ENCODE results near the gene NGEF.

NGEF gene

DNA sequence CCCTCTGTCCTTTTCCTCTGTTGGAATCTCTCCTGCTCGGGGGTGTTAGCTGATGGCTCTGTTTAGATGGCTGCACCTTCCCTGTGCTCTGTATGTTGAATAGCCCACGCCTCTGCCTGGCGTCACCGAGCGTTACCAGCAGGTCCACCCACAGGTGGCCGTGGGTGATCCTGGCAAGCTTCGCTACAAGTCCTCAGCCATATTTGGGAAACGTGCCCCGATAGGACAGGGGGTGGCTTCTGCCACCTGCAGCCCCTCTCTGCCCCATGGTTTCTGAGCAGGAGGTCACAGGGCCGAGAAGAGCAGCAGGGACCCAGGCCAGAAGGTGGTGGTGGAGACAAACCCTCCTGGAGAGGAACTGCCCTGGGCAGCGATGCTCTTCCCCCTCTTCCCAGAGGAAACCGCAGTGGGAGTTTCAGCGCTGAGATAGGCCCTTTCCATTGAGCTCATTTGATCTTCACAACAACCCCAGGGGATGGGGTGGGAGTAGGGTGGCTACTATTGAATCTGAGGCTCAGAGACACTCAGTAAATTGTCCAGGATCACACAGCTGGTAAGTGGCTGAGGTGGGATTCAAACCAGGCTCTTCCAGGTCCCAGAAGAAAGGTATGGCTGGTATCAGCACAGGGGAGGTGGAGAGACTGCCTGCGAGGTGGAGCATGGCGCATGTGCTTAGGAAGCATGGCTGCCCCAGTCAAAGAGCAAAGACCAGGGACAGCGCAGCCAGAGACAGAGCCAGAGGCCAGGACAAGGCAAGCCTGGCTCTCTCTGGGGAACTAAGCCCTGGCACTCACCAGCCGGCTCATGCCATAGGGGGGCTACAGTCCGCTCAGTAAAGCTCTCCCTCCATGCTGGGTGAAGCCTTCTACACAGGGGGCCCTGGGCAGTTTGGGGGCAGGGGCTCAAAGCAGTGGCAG, 15.0 kb downstream of the NGEF start:
- DNase-seq: no peak

DNA sequence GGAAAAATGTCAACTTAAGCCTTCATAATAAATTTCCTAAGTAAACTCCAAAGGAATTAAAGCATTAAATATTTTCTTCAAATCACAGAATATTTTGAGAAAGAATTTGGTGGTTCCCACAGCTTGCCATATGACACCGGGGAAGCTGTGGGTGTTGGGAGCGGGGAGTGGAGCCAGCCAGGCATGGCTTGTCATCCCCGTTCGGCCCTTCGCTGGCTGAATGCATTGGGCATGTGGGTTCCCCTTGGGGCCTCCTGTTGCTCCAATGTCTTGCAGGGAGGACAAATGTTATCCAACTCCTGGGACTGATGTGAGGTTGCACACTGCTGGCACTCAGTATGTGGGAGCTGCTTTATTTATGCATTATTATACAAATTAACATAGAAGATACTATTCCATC, 18.6 kb downstream of the NGEF start:
- DNase-seq: no peak

DNA sequence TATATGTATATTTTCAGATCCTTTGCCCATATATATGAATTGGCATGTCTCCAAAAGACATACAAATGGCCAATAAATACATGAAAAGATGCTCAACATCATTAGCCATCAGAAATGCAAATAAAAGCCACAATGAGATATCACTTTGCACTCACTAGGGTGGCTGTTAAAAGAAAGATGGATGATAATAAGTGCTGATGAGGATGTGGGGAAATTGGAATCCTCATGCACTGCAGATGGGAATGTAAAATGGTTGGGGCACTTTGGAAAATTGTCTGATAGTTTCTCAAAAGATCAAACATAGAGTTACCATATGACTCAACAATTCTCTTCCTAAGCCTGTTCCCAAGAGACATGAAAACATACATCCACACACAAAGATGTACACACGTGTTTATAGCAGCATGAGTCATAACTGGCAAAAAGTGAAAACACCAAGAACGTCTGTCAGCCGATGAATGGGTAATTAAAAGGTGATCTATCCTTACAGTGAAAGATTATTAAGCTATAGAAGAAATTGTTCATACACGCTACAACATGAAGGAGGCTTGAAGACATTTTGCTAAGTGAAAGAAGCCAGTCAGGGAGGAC, 19.7 kb downstream of the NGEF start:
- no peak for DNase-seq

DNA sequence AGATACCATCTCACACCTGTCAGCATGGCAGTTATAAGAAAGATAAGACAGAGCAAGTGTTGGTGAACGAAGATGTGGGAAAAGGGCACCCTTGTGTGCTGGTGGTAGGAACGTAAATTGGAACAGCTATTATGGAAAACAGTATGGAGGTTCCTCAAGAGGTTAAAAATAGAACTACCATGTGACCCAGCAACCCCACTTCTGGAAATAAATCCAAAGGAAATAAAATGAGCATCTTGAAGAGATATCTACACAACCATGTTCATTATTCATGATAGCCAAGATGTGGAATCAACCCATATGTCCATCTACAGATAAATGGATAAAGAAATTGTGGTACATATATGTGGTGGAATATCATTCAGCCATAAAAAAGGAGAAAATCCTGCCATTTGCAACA, 26.9 kb downstream of the NGEF start:
- DNase-seq: no peak

DNA sequence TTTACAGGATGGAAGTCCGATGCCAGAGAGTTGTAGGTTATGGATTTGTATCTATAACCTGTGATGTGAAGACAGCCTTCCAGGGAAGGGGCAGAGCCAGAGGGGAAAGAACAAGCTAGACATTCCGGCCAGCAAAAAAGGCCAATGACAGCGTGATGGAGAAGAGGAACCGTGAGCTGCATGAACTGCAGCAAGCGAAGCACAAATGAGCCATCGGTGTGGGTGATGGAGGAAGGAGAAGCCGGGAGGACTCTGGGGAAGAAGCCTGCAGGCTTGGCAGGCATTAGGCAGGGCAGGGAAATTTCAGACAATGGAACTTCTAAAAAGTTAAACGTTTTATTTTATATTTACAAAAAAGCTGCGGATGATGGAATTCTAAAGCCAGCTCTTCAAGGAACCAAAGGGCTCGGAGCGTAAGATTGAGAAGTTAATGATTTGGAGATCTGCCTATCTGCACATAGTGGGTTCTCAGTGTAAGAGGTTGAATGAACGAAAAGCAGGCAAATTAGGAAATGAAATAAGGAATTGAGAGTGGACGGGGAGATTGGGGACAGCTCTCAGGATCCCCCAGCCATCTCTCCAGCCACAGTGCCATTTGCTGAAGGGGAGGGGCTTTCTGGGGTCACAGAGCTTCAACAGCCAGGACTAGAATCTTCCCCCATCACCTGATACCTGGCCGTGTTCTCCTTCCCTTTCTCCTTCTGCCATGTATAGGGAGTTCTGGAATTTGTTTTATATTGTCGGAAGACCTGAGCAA, 28.4 kb downstream of the NGEF start:
- DNase-seq: no peak

DNA sequence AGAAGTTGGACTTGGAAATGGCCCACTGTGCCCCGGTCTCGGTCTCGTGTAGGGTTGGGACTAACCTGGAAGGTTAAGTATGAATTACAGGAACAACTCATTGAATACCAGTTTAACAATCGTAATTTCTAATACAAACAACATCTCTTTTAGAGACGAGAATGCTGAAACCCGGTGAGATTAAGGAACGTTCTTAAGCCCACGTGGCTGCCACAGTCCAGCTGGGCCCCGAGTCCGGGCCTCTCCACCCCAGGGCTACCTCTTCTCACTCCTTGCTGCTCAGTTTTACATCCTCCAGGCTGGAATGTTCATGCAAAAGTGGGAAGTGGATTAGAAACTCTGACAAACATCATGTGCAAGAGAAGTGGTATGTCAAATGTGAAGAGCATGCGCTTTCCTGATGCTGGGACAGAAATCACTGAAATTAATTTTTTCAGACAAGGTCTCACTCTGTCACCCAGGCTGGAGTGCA, 29.4 kb downstream of the NGEF start:
- DNase-seq: no peak

DNA sequence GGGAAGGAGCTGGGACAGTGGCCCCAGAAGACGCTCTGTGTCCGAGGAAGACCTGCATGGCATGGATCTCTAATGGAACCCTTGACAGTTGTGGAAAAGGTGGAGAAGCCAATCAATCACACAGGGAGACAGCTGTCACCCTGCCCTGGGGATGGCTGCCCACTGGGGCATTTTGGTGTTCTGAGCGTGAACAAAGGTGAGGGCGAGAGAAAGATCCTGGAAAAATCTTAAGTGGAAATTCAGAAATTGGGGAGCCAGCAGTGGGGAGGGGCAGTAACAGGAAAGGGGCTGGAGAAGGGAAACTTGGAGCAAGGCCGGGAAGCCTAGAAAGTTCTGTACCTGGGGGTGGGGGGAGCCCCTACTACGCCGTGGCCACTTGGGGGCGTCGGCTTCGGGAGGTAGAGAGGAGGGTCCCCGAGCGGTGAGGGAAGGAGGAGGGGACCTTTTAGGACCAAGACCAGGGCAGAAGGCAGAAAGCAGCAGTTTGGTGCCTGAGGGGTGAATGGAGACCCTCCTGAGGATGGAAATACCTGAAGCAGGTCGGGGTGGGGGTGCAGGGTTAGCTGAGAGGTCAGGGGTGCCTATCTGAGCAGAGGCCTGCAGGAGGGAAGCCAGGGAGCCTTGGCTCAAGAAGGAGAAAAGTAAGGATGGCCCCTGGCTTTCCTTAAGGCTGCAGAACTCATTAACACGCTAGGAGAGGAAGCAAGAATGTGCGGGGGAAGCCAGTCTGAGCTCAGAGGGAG, 30.0 kb downstream of the NGEF start:
- no peak for DNase-seq

DNA sequence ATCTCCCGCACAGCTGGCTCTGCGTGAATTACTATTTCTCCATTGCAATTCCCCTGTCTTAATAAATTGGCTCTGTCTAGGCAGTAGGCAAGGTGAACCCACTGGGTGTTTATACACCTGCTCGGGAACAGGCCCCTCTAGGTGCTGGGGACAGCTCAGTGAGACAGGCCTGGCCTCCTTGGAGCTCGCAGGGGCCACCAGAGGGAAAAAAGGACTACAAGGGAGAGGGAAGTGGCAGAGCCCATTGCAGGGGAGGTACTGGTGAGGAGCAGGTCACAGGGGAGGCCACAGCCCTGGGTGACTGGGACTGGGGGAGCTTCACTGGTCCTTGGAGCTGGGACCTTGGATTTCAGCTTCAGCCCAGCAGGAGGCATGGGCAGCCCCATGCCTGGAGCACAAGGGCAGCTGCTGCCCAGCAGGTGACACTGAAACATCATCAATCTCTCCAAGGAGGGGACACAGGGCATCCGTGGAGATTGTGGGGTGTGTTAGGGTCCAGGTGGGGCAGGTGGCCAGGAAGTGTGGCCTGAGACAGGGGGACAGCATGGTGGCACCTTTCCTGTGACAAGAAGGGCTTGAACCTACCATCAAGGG, 31.2 kb downstream of the NGEF start:
- no peak for DNase-seq

DNA sequence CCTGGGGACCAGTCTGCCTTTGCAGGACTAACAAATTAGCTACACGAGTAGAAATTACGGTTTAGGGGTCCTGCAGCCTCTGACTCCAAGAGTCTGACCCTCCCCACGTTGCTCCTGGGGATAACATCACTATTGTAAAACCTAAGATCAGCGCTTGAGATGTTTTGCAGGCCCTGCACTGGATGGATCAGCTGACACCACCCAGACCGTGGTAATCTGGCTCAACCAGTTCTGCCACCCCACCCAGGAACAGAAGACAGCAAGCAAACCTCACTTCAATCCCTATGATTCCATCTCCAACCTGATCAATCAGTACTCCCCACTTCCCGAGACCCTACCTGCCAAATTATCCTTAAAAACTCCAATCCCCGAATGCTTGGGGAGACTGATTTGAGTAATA, 31.7 kb downstream of the NGEF start:
- DNase-seq: no peak

DNA sequence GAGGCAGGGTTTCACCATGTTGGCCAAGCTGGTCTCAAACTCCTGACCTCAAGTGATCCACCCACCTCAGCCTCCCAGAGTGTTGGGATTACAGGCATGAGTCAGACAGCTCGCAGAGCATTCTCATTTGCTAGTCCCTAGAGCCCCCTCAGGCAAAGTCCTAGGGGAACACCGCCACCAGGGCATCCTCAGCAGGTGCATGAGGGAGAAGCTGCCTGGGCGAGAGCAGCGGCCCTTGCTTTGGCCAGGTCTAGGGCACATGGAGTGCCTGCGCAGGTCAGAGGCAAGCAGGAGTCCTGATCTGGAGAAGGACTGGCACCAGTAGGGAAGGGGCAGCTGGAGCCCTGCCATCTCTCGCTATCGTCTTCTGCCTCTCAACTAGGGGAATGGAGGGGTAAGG, 32.4 kb downstream of the NGEF start:
- no peak for DNase-seq

DNA sequence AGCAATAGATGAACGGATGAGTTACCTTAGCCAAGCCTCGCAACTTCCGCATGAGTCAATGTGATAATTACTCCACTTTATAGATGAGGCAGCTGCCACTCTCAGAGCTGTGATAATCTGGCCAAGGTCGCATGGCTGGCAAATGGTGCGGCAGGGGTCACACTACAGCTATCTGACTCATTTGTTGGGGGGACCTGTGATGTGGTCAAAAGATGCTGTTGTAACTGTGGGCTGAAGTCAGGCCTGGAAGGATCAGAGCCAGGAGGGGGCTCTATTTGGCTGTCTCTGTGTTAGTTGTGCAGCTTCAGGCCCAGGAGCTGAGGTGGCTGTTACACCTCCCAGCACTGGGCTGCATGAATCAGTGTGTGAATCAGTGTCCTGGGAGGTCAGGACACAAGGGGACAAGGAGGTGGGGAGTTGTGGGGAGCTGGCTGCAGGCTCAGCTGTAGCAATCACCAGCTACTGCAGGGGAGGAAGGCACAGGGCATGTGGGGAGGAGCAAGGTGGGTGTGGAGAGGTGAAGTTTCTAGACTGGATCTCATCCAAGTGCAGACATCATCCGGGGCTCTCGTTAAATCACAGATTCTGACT, 33.1 kb downstream of the NGEF start:
- no peak for DNase-seq

DNA sequence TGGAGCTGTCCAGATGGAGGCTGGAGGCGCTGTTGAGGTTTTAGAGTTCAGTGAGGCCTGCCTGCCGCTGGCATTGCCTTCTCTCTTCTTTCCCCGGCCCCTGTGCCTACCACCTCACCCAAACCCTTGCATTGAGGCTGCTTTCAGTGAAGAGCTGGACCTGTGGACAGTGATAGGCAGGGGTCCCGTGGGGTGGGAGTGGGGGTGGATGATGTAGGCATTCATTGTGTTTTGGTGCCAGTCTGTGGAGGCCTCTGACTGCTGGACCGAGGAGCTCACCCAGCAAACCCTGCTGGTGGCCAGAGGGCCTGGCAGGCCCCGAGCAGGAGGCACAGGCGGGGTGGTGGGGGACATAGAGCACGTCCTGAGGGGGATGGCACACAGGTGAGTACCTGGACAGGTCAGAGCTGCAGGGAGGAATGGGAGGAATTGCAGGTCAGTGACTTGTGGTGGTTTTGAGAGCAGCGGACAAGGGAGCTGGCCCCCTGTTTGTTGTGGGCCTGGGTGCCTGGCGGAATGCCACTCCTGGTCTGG, 35.6 kb downstream of the NGEF start:
- no peak for DNase-seq

DNA sequence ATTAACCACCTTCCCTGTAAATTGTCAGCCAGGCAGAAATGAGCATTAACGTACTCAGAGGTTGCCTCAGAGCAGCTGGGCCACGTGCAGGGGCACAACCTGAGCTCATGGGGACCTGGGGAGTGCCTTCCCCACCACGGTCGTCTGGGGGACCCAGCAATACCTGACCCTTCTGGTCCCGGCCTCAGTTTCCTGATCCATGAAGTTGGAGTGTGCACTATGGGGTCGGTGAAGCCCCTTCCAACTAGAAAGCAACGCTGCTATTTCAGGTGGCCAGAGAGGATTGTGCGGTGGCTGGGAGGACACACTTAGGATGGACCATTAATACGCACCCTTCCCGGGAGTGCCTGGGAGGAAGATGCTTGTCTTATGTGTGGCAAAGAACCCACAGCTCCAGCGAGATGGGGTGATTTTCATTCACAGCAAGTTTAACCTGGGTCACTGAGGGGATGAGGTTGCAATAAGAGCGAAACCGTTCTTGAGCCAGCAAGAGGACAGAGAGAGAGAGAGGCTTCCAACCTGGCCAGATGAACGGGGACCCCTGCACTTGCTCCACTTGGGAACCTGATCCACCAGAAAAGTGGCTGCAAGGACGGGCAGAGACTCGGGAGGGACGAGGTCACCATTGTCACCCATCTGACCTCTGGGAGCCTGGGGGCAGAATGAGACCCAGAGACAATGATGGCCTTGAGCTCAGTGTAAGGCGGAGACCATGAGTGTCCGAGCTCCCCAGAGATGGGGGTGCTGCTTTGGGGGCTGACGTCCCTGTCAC, 36.2 kb downstream of the NGEF start:
- no peak for DNase-seq

DNA sequence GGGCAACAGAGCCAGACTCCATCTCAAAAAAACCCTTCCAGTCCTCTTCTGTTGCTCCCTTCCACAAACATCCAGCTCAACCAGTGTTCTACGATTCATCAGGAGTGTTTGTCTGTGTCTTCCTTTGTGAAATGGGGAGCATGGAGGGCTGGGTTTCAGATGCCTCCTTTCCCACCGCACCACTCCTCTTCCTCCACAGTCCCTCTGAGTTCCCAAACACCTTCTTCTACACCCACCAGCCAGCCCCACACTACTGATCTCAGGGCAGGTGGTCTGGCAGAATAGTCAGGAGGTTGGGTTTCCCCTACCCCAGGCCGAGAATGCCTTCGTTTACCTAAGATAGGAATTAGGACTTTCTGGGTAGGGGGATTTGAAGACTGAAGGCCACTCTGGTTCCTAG, 36.9 kb downstream of the NGEF start:
- no peak for DNase-seq

DNA sequence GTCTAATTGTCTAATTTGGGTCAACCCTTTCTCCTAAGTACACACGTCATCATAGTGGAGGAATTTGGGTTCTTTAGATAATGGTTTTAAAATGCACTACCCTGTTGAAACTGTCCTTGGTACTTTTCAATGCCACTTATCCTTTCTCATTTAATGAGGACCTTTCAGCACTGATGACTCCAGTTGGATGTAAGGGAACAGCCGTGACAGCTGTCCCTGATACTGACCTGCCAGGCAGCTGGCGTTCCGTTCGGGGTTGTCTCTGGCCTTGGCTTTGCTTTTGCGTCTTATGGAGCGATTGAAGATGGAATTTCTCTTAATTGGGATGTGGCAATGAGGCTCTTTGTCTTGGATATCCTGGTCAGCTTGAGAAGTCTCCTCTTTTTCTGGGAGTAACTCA, 38.7 kb downstream of the NGEF start:
- no peak for DNase-seq

DNA sequence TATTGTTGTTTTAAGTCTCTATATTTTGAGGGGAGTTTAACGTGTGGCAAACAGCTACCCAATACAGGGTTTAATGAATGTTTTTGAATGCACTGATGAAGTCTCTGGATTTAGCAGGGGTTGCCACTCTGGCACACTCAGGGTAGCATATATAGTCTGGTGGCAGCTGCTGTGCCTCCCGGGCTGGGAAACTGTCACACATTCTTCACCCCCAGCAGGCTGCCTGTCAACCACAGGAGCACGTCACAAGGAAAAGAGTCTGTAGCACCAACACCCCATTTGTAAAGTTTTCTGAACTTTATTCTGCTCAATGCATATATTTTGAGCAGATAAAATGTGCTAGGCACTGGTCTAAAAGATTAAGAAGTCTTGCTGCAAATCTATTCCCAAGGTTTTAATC, 39.3 kb downstream of the NGEF start:
- no peak for DNase-seq

DNA sequence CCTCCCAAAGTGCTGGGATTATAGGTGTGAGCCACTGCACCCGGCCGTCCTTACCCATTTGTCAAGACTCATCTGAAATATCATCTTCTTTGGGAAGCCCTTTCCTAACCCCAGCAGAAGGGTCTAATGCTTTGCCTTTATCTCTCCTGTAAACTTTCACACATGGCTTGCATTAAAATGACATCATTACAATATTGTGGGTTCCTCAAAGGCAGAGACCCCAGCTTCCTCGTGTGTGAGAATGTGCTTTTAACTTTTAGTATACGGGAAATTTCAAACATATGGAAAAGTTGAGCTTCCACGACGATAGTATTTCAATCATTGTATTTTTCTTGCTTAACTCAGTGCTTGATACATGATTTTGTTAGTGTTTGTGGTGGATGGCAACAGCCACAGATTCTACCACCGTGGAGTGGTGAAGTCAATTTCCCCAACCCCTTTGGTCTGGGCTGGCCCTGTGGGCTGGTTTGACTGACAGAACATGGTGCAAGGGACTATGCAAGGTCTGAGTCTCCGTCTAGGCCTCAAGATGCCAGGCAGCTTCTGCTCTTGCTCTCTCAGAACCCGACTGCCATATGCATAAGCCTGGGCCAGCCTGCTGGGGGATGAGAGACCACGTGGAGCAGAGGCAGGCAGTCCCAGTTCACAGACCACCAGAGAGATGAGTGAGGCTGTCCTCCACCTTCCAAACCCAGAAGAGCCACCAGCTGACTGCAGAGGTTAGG, 39.9 kb downstream of the NGEF start:
- DNase-seq: no peak

DNA sequence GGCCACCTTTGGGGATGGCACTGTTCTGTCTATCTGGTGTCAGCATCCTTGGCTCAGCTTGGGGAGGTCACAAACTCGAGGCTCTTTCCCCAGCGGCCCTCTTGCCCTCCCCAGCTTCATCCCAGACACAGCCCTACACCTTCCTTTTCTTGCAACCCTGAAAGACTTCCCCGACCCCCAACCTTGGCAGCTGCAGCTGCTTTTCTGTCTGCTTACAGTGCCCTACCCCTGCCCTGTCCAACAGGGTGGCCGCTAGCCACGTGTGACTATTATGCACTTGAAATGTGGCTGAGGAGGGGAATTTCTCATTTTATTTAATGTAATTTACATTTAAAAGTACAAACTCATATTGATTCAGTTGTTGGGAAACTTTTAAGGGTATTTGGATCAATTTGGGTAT, 41.3 kb downstream of the NGEF start:
- DNase-seq: no peak

DNA sequence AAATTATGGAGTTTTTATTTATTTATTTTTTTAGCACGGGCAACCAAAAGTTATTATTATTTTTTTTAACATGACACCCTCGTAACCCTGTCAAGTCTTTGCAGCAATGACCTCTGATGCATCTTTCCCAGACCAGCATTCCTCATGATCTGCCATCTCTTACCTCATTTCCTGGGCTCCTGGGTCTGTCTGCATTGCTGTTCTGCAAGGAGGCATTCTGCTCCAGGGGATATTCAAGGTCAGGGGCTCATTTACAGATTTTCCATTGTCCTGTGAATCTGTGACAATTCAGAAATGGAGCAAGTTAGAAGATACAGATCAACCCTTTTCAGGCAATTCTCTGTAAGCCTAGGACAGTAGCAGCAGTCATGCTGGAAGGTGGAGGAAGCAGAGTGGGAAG, 43.0 kb downstream of the NGEF start:
- DNase-seq: no peak

DNA sequence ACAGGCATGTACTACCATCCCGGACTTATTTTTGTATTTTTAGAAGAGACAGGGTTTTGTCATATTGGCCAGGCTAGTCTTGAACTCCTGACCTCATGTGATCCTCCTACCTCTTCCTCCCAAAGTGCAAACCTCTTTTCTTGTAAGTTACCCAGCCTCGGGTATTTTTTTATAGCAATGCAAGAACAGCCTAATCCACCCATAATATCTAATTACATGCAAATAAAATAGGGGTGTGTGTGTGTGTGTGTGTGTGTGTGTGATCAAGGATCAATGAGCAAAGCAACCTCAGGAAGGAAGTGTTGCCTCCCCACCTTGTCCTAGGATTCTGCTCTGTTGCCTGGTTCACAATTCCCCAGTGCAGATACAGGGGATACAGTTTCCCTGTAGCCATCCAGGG, 45.6 kb downstream of the NGEF start:
- no peak for DNase-seq

All from femur (tissue), 1 donor.